Measurements from ENCODE around the gene APOA1.
"Not testable (repeated sequence)": the region's sequence is repeated elsewhere in the genome, so short reads cannot be mapped to it uniquely, and the experiment has no call there.

APOA1 gene

GRCh38 chr11:116840224-116840745 lies 2.9 kb upstream of the APOA1 start:
- no peak for TF ChIP-seq CTCF (conservative IDR thresholded peaks at IDR 0.05; ENCODE audit: low read depth)
- CTCF ChIA-PET, result interaction anchor here (0.6 kb wide), 1 partner anchor 61 kb away, joined by 3 read pairs; no protein-coding TSS in a partner anchor
- no peak overlapping the region for H3K27ac ChIP-seq
- POLR2A ChIA-PET (ENCODE audit: low non-redundant PET), result no interaction called here
- DNase-seq (ENCODE audit: low spot score), result no peak

- DNase-seq (ENCODE audit: low spot score), result no peak
- H3K27ac ChIP-seq, result no peak overlapping the region
- CTCF ChIA-PET, result no interaction called here
- no peak for TF ChIP-seq CTCF (conservative IDR thresholded peaks at IDR 0.05; ENCODE audit: low read depth)
- POLR2A ChIA-PET (ENCODE audit: low non-redundant PET), result no interaction called here
Measured at GRCh38 chr11:116838321-116839084, 1.1 kb upstream of the APOA1 start.

- ChIA-PET POLR2A (ENCODE audit: low non-redundant PET) (no interaction called here), CTCF (interaction anchor here (0.5 to 1.8 kb wide), 13 partner anchors 10 to 288 kb away, joined by 3 to 8 read pairs (median 4); partner anchors contain the start of genes APOA5 and ZPR1)
- no peak overlapping the region; the same call in 1 of the 2 replicates for H3K27ac ChIP-seq
- no peak for TF ChIP-seq CTCF (conservative IDR thresholded peaks at IDR 0.05; ENCODE audit: low read depth)
- no peak for DNase-seq (ENCODE audit: low spot score)
Measured at GRCh38 chr11:116836632-116836991, 810 bp downstream of the APOA1 start.

- peak overlapping the region; percentile 64 for H3K27ac ChIP-seq
- ChIA-PET CTCF (interaction anchor here (0.5 to 1.8 kb wide), 16 partner anchors 9 to 289 kb away, joined by 3 to 8 read pairs (median 4); partner anchors contain the start of genes APOA5 and ZPR1), POLR2A (ENCODE audit: low non-redundant PET) (interaction anchor here (0.5 kb wide), 1 partner anchor 54 kb away, joined by 3 read pairs; no protein-coding TSS in a partner anchor)
- DNase-seq (ENCODE audit: low spot score), result peak; percentile 81
- TF ChIP-seq CTCF (conservative IDR thresholded peaks at IDR 0.05; ENCODE audit: low read depth), result peak; percentile 77
Measured at GRCh38 chr11:116835791-116836631, 1.4 kb downstream of the APOA1 start.

- peak overlapping the region; percentile 64 for H3K27ac ChIP-seq
- POLR2A ChIA-PET (ENCODE audit: low non-redundant PET), result interaction anchor here (0.5 kb wide), 1 partner anchor 53 kb away, joined by 3 read pairs; no protein-coding TSS in a partner anchor
- no peak for DNase-seq (ENCODE audit: low spot score)
Measured at GRCh38 chr11:116835042-116835772, 2.2 kb downstream of the APOA1 start.

GRCh38 chr11:116834535-116835041 lies 2.8 kb downstream of the APOA1 start:
- H3K27ac ChIP-seq; POLR2A ChIA-PET (ENCODE audit: low non-redundant PET); DNase-seq (ENCODE audit: low spot score); CTCF ChIA-PET: not testable (repeated sequence)

More at GRCh38 chr11:116835042-116835772, 2.2 kb downstream of the APOA1 start:
- CTCF ChIA-PET, result interaction anchor here (0.6 to 1.8 kb wide), 10 partner anchors 8 to 289 kb away, joined by 3 to 8 read pairs (median 4); partner anchors contain the start of genes APOA5 and ZPR1
- TF ChIP-seq CTCF (conservative IDR thresholded peaks at IDR 0.05; ENCODE audit: low read depth), result no peak
